HG02610 (cell line): ENCODE data around the gene ARL4A.

Experiments used
- ATAC-seq: cut with Tn5 transposase; IDR thresholded peaks from one replicate; pipeline ENCODE4 v1.9.1; 2021; ENCODE audit warnings: mild to moderate bottlenecking, moderate library complexity; ENCODE audit not compliant: unreplicated experiment

Gene ARL4A

GRCh38 chr7:12699299-12699698, 11.9 kb downstream of the ARL4A start:
- no peak for ATAC-seq

GRCh38 chr7:12701433-12701832, 14.0 kb downstream of the ARL4A start:
- no peak for ATAC-seq

DNA sequence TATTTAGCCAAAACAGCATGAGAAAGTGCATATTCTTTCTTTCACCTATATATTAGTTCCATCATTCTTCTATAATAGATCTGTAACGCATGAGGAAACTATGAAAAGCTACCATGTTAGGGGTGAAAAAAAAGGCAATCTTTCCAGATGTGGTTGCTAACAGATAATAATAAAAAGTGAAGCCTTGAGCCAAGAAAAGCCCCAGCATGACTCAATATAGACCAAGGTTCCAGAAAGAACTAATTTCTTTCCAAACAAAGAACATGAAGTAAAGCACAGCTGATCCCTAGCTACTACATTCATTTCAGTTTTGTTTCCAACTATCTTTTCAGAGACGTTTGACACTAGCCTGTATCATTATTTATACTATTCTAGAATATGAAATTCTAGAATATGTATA, 16.4 kb downstream of the ARL4A start:
- ATAC-seq = no peak

- ATAC-seq = no peak
These were observed 18.4 kb downstream of the ARL4A start for GRCh38 chr7:12705878-12706277.

- no peak for ATAC-seq
These were observed 19.6 kb downstream of the ARL4A start for GRCh38 chr7:12706900-12707536.

DNA sequence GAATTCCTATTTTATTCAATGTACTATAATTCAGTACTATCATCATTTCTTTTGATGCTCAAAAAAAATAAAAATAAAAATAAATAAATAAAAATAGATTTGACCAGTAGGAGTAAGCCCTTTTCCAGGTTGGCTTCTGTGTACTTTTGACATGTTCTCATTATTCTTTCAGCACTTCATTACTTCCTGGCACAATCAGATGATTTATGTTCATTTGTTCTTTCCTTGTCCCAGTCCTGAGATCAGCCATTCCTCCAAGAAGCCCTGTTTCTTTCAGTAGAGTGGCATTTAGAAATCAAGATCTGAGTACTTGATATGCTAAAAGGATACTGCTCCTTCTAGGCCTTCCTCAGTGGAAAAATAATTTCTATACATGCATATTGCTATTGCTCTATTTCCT, 20.9 kb downstream of the ARL4A start:
- no peak for ATAC-seq

GRCh38 chr7:12709726-12710502, 22.5 kb downstream of the ARL4A start:
- no peak for ATAC-seq

DNA sequence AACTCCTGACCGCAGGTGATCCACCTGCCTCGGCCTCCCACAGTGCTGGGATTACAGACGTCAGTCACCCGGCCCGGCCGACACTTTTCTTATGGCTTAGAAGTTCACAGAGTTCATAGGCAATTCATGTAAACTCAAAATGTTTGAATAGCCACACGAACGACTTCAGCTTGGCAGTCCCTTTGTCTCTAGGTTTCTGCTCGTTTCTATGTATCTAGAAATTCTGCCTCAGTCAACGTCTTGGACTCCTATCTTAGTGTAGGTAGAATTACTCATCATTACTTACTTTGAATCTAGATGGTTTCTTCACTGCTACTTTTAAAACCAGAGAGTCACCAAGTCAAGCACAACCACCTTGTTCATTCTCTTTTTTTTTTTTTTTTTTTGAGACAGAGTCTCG, 23.7 kb downstream of the ARL4A start:
- no peak for ATAC-seq

DNA sequence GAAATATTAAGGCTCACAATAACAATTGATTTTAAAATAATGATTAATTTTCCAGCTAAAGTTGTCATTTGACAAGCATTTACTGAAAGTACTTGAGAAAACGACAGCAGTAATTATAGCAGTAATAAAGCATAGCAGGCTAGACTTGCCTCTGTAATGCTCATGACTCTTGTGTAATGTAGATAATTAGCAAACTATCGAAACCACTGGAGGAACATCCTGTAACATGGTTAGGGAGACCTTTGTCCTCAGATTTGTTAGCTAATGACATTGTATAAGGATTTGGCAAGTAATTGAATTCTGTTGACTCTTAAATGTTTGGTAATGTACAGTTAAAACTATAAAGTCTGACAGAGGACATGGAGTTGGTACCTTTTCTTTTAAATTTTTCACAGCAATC, 24.8 kb downstream of the ARL4A start:
- no peak for ATAC-seq

DNA sequence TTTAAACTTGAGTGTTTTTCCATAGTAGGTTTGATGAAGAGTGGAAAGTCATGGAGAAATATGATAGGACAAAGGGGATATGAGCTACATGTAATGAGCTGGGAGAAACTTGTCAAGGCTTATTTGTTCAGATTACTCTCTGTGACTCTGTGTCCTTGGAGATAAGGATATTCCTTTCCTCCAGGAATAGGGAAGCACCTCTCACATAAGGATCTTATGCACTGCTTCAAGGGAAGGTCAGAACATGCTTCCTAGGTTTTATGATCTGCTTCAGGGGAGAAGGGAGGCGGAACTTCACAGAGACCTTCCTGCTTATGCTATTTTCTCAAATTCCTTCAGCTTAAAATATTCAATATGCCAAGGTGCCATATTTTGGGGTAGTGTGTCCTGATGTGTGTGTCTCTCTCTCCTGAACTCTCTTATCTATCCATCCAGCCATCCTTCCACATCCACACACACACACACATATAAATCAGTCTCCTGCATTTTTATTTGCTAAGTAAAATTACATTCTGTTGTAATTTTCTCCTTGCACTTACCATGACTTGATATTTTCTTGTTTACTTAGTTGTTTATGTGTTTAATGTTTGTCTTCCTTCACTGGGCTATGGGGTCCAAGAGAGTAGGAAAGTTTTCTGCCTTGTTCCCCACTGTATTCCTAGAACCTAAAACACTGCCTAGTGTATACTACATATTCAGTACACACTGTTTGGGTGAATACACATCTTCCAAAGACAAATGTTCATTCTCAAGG, 26.4 kb downstream of the ARL4A start:
- ATAC-seq = no peak

GRCh38 chr7:12714379-12714737, 26.9 kb downstream of the ARL4A start:
- no peak for ATAC-seq

GRCh38 chr7:12715372-12716133, 28.1 kb downstream of the ARL4A start:
- ATAC-seq = no peak

- no peak for ATAC-seq
These were observed 28.8 kb downstream of the ARL4A start for GRCh38 chr7:12716134-12716681.

GRCh38 chr7:12716722-12717121, 29.3 kb downstream of the ARL4A start:
- ATAC-seq = no peak

- no peak for ATAC-seq
These were observed 31.9 kb downstream of the ARL4A start for GRCh38 chr7:12719141-12719919.

GRCh38 chr7:12719981-12720865, 32.8 kb downstream of the ARL4A start:
- ATAC-seq = no peak

GRCh38 chr7:12721286-12721830, 33.9 kb downstream of the ARL4A start:
- no peak for ATAC-seq

- ATAC-seq = no peak
These were observed 34.7 kb downstream of the ARL4A start for GRCh38 chr7:12722136-12722535.
